Activated CD4-positive, alpha-beta T cell treated with anti-CD3 and anti-CD28 coated beads, Interleukin-2, amount 50 U/mL, for 4 hours (primary cell): ENCODE data around the gene FMN1.

ENCODE experiments used
- DNase-seq, 2 experiments: peaks; one replicate each; pipeline ENCODE4 v3.0.0-alpha.2; 2020

The FMN1 gene

GRCh38 chr15:33119273-33119672 lies 75.2 kb downstream of the FMN1 start:
- DNase-seq: no peak

GRCh38 chr15:33116198-33116597 lies 78.3 kb downstream of the FMN1 start:
- DNase-seq: no peak

GRCh38 chr15:33115191-33115861 lies 79.2 kb downstream of the FMN1 start:
- no peak for DNase-seq

- DNase-seq: no peak
These were observed 80.2 kb downstream of the FMN1 start for GRCh38 chr15:33114374-33114717.

- DNase-seq: no peak
These were observed 80.7 kb downstream of the FMN1 start for GRCh38 chr15:33113666-33114373.

GRCh38 chr15:33112541-33113105 lies 81.9 kb downstream of the FMN1 start:
- no peak for DNase-seq

GRCh38 chr15:33111041-33111451 lies 83.5 kb downstream of the FMN1 start:
- DNase-seq: no peak

- DNase-seq: no peak
These were observed 85.2 kb downstream of the FMN1 start for GRCh38 chr15:33109345-33109744.

- no peak for DNase-seq
These were observed 86.0 kb downstream of the FMN1 start for GRCh38 chr15:33108518-33108917.

- no peak for DNase-seq
These were observed 86.6 kb downstream of the FMN1 start for GRCh38 chr15:33107950-33108349.

GRCh38 chr15:33104212-33104611 lies 90.3 kb downstream of the FMN1 start:
- no peak for DNase-seq

- no peak for DNase-seq
These were observed 93.5 kb downstream of the FMN1 start for GRCh38 chr15:33101036-33101435.

- no peak for DNase-seq
These were observed 94.2 kb downstream of the FMN1 start for GRCh38 chr15:33100314-33100713.

GRCh38 chr15:33099739-33100138 lies 94.8 kb downstream of the FMN1 start:
- DNase-seq: no peak

GRCh38 chr15:33099213-33099612 lies 95.3 kb downstream of the FMN1 start:
- no peak for DNase-seq

GRCh38 chr15:33098094-33099058 lies 96.1 kb downstream of the FMN1 start:
- DNase-seq: no peak

GRCh38 chr15:33096134-33096533 lies 98.4 kb downstream of the FMN1 start:
- no peak for DNase-seq

GRCh38 chr15:33095641-33096040 lies 98.9 kb downstream of the FMN1 start:
- no peak for DNase-seq

GRCh38 chr15:33094336-33094735 lies 100.2 kb downstream of the FMN1 start:
- no peak for DNase-seq

- DNase-seq: no peak
These were observed 101.3 kb downstream of the FMN1 start for GRCh38 chr15:33093222-33093621.

GRCh38 chr15:33091983-33092693 lies 102.4 kb downstream of the FMN1 start:
- DNase-seq: no peak
